ENCODE data around the gene PRR29.

DNA sequence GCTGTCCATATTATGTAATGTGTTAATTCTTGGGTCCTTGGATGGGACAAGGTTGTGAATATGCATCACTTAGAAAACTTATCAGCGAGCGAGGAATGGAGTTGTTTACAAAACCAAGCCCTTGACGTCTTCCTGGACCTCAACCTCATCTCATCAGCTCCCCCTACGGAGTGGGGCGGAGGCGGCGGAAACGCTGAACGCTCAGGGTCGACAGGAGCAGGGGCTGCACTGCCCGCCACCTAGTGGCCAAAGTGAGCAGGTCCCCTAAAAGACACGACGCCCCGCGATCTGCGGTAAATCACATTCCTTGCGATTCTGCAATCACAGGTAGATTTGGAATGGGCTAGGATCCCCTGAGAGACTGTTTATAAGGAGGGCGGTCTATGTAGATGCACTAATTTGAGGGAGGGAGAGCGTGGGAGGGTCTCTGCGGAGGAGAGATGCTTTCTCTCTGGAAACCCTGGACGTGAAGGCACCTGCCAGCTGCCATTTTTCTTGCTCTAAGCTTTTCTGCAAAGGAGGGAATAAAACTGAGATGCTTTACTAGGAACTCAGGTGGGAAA, 27.7 kb downstream of the PRR29 start:
- peak; percentile 91 to 93 for TF ChIP-seq CTCF (conservative IDR thresholded peaks at IDR 0.05 in 1 of 2, IDR thresholded peaks at IDR 0.05 in 1 of 2; ENCODE audit: extremely low read depth in 1 of 2, insufficient read depth in 1 of 2, low read depth in 1 of 2, low read length in 2 of 2)
- no peak for TF ChIP-seq EZH2 (IDR thresholded peaks at IDR 0.05; ENCODE audit: borderline replicate concordance, low read length)
